Common myeloid progenitor, CD34-positive (primary cell): ENCODE results near the gene NFIB.

Source experiments
- CTCF ChIA-PET: fragments of 350-600 bp; sonication (Branson Sonifier 250); formaldehyde crosslinking; loops from one replicate; lab custom pipeline; 2021; ENCODE audit warnings: antibody characterized with exemption; lab: Charles Lee
- POLR2A ChIA-PET: fragments of 350-600 bp; sonication (Branson Sonifier 250); formaldehyde crosslinking; loops from one replicate; lab custom pipeline; 2021; ENCODE audit warnings: antibody characterized with exemption; lab: Charles Lee
- DNase-seq, 3 donors: peaks; one replicate each; pipeline versions ENCODE4 v3.0.0 to v3.0.0-alpha.2; 2013
- H3K27ac ChIP-seq, 2 experiments: 1 replicate in 1 of 2; 2 replicates in 1 of 2; pipeline ENCODE4 v1.7.0; 2013; ENCODE audit warnings: inconsistent platforms in 2 of 2, low read length in 2 of 2, mild to moderate bottlenecking in 2 of 2, low read depth in 1 of 2, moderate library complexity in 1 of 2; ENCODE audit not compliant: severe bottlenecking in 2 of 2, insufficient read depth in 1 of 2, poor library complexity in 1 of 2
- H3K27me3 ChIP-seq, 5 experiments: replicated peaks in 2 of 5; 1 replicate in 3 of 5; 2 replicates in 2 of 5; pipeline versions ENCODE4 v1.6.1 to v1.7.0; 2013; ENCODE audit warnings: low read length in 4 of 5, mild to moderate bottlenecking in 2 of 5, moderate library complexity in 2 of 5, inconsistent platforms in 1 of 5; ENCODE audit not compliant: insufficient read depth in 5 of 5, control insufficient read depth in 4 of 5
- H3K36me3 ChIP-seq, 4 experiments: 1 replicate in 2 of 4; 2 replicates in 2 of 4; pipeline versions ENCODE4 v1.6.1 to v1.7.0; 2013; ENCODE audit warnings: low read length in 3 of 4, control low read depth in 1 of 4, mild to moderate bottlenecking in 1 of 4; ENCODE audit not compliant: control insufficient read depth in 4 of 4, insufficient read depth in 4 of 4
- H3K4me1 ChIP-seq, 4 experiments: 1 replicate in 3 of 4; 2 replicates in 1 of 4; pipeline versions ENCODE4 v1.6.1 to v1.7.1; 2013; ENCODE audit warnings: low read length in 3 of 4, mild to moderate bottlenecking in 3 of 4, control low read depth in 1 of 4, inconsistent platforms in 1 of 4, moderate library complexity in 1 of 4; ENCODE audit not compliant: control insufficient read depth in 4 of 4, insufficient read depth in 4 of 4; ENCODE audit errors: control extremely low read depth in 1 of 4
- H3K4me3 ChIP-seq, 7 experiments: 1 replicate in 4 of 7; 2 replicates in 3 of 7; pipeline versions ENCODE4 v1.5.1 to v1.7.0; 2013; ENCODE audit warnings: mild to moderate bottlenecking in 7 of 7, low read length in 6 of 7, moderate library complexity in 6 of 7, inconsistent platforms in 2 of 7, low read depth in 2 of 7, control low read depth in 1 of 7; ENCODE audit not compliant: insufficient read depth in 4 of 7, control insufficient read depth in 1 of 7; ENCODE audit errors: extremely low read depth in 1 of 7
- H3K9me3 ChIP-seq, 5 experiments: 1 replicate in 4 of 5; 2 replicates in 1 of 5; pipeline versions ENCODE4 v1.6.1 to v1.7.1; 2013; ENCODE audit warnings: low read length in 4 of 5, mild to moderate bottlenecking in 2 of 5, inconsistent platforms in 1 of 5, low read depth in 1 of 5, moderate library complexity in 1 of 5; ENCODE audit not compliant: control insufficient read depth in 4 of 5, insufficient read depth in 2 of 5; ENCODE audit errors: control extremely low read depth in 1 of 5
- WGBS: methylation state at CpG from one replicate; pipeline ENCODE4 v1.1.5; 2013; ENCODE audit not compliant: insufficient coverage; 5-methylcytosine and 5-hydroxymethylcytosine counted together

The NFIB gene

GRCh38 chr9:14165376-14166035 lies 148.4 kb downstream of the NFIB start:
- H3K36me3 ChIP-seq: no peaks in the 10 kb centered on the region
- no peaks in the 10 kb centered on the region for H3K27me3 ChIP-seq
- ChIA-PET CTCF (no interaction called here), POLR2A (no interaction called here)
- DNase-seq: no peak
- 100% methylated on average over 1 of the region's 4 CpGs for WGBS
- H3K4me1 ChIP-seq: peaks cover 0 to 2% (median 0%) of the 10 kb centered on the region in 4 experiments
- no peaks in the 10 kb centered on the region for H3K9me3 ChIP-seq
- H3K4me3 ChIP-seq: no peak overlapping the region
- no peak overlapping the region for H3K27ac ChIP-seq

- H3K9me3 ChIP-seq: no peaks in the 10 kb centered on the region
- DNase-seq: no peak
- POLR2A ChIA-PET: no interaction called here
- no peak overlapping the region for H3K27ac ChIP-seq
- 100% methylated on average over 1 of the region's 1 CpG for WGBS
- H3K4me3 ChIP-seq: no peak overlapping the region
- H3K36me3 ChIP-seq: no peaks in the 10 kb centered on the region
- H3K27me3 ChIP-seq: no peaks in the 10 kb centered on the region
- H3K4me1 ChIP-seq: peaks cover 0 to 2% (median 0%) of the 10 kb centered on the region in 4 experiments
- CTCF ChIA-PET: no interaction called here
Measured at GRCh38 chr9:14164908-14165307, 149.0 kb downstream of the NFIB start.

GRCh38 chr9:14159440-14160216 lies 154.3 kb downstream of the NFIB start:
- CTCF ChIA-PET: no interaction called here

GRCh38 chr9:14158916-14159315 lies 155.0 kb downstream of the NFIB start:
- WGBS: 100% methylated on average over 1 of the region's 1 CpG
- H3K4me1 ChIP-seq: peaks cover 8 to 27% (median 16%) of the 10 kb centered on the region in 4 experiments
- DNase-seq: no peak
- no peaks in the 10 kb centered on the region for H3K27me3 ChIP-seq
- ChIA-PET POLR2A (no interaction called here), CTCF (no interaction called here)
- no peaks in the 10 kb centered on the region for H3K36me3 ChIP-seq
- no peaks in the 10 kb centered on the region for H3K9me3 ChIP-seq
- H3K27ac ChIP-seq: no peak overlapping the region
- H3K4me3 ChIP-seq: no peak overlapping the region

More at GRCh38 chr9:14159440-14160216, 154.3 kb downstream of the NFIB start:
- H3K27ac ChIP-seq: no peak overlapping the region
- H3K9me3 ChIP-seq: no peaks in the 10 kb centered on the region
- DNase-seq: no peak
- WGBS: 90% methylated on average over 2 of the region's 4 CpGs
- POLR2A ChIA-PET: no interaction called here
- peaks cover 8 to 25% (median 15%) of the 10 kb centered on the region in 4 experiments for H3K4me1 ChIP-seq
- no peaks in the 10 kb centered on the region for H3K27me3 ChIP-seq
- no peaks in the 10 kb centered on the region for H3K36me3 ChIP-seq
- no peak overlapping the region for H3K4me3 ChIP-seq

- no peak for DNase-seq
- peaks cover 8 to 27% (median 16%) of the 10 kb centered on the region in 4 experiments for H3K4me1 ChIP-seq
- H3K4me3 ChIP-seq: no peak overlapping the region
- H3K9me3 ChIP-seq: no peaks in the 10 kb centered on the region
- WGBS: no CpG with 5 or more reads among the region's 2 CpGs
- no peaks in the 10 kb centered on the region for H3K27me3 ChIP-seq
- H3K27ac ChIP-seq: no peak overlapping the region
- CTCF ChIA-PET: no interaction called here
- POLR2A ChIA-PET: no interaction called here
- H3K36me3 ChIP-seq: no peaks in the 10 kb centered on the region
Measured at GRCh38 chr9:14158136-14158813, 155.7 kb downstream of the NFIB start.

GRCh38 chr9:14157191-14157590 lies 156.8 kb downstream of the NFIB start:
- POLR2A ChIA-PET: no interaction called here
- DNase-seq: no peak

GRCh38 chr9:14156046-14156445 lies 157.9 kb downstream of the NFIB start:
- H3K27me3 ChIP-seq: no peaks in the 10 kb centered on the region
- peak in 2 of 3 donors; percentile 33 to 48 for DNase-seq
- CTCF ChIA-PET: no interaction called here

More at GRCh38 chr9:14157191-14157590, 156.8 kb downstream of the NFIB start:
- Histone ChIP-seq H3K4me3 (no peak overlapping the region), H3K4me1 (peaks cover 8 to 27% (median 16%) of the 10 kb centered on the region in 4 experiments), H3K27ac (no peak overlapping the region), H3K27me3 (no peaks in the 10 kb centered on the region), H3K9me3 (no peaks in the 10 kb centered on the region), H3K36me3 (no peaks in the 10 kb centered on the region)
- WGBS: 100% methylated on average over 4 of the region's 4 CpGs
- CTCF ChIA-PET: no interaction called here

More at GRCh38 chr9:14156046-14156445, 157.9 kb downstream of the NFIB start:
- 6% methylated on average over 5 of the region's 6 CpGs for WGBS
- H3K36me3 ChIP-seq: no peaks in the 10 kb centered on the region
- H3K4me3 ChIP-seq: peak overlapping the region in 1 of 7 experiments; percentile 3
- no peak overlapping the region for H3K27ac ChIP-seq
- no peaks in the 10 kb centered on the region for H3K9me3 ChIP-seq
- POLR2A ChIA-PET: no interaction called here
- H3K4me1 ChIP-seq: peaks cover 8 to 27% (median 16%) of the 10 kb centered on the region in 4 experiments
